Kidney (tissue), 14 donors: ENCODE data around the gene CACNB4. TPM values are rescaled to one million over a fixed set of nuclear protein-coding genes. Genes with fewer than 3 reads are reported as not detected.
"Not testable (repeated sequence)": the region's sequence is repeated elsewhere in the genome, so short reads cannot be mapped to it uniquely, and the experiment has no call there.

Source experiments
- DNase-seq, 5 donors: peaks; one replicate each; pipeline ENCODE4 v3.0.0-alpha.2; 2013 to 2020
- FAIRE-seq: peaks from 2 replicates; lab custom pipeline; 2012; peaks lifted over from hg19 to GRCh38; lab: Jason Lieb, UNC
- H3K27ac ChIP-seq, 2 donors: one replicate each; pipeline ENCODE4 v1.7.0; 2013; ENCODE audit warnings: low read depth in 2 of 2, low read length in 2 of 2, inconsistent platforms in 1 of 2
- H3K27me3 ChIP-seq: one replicate; pipeline ENCODE4 v1.7.1; 2013; ENCODE audit warnings: low read length, inconsistent platforms; ENCODE audit not compliant: control insufficient read depth, insufficient read depth
- H3K36me3 ChIP-seq, 3 donors: one replicate each; pipeline versions ENCODE4 v1.7.0 to v1.7.1; 2013; ENCODE audit warnings: low read length in 3 of 3, control low read depth in 1 of 3, inconsistent platforms in 1 of 3; ENCODE audit not compliant: insufficient read depth in 3 of 3, control insufficient read depth in 2 of 3
- H3K4me1 ChIP-seq, 3 donors: one replicate each; pipeline versions ENCODE4 v1.7.0 to v1.7.1; 2013; ENCODE audit warnings: low read length in 3 of 3, inconsistent platforms in 1 of 3, low read depth in 1 of 3; ENCODE audit not compliant: control insufficient read depth in 2 of 3, insufficient read depth in 2 of 3
- H3K4me3 ChIP-seq, 3 donors: one replicate each; pipeline versions ENCODE4 v1.7.0 to v1.8.1; 2013; ENCODE audit warnings: low read length in 3 of 3, control low read depth in 1 of 3, inconsistent platforms in 1 of 3
- H3K9ac ChIP-seq, 3 donors: one replicate each; pipeline versions ENCODE4 v1.7.0 to v1.7.1; 2013; ENCODE audit warnings: low read length in 3 of 3, control low read depth in 1 of 3, inconsistent platforms in 1 of 3
- H3K9me3 ChIP-seq, 3 donors: one replicate each; pipeline versions ENCODE4 v1.7.0 to v1.7.1; 2013; ENCODE audit warnings: low read length in 3 of 3, control low read depth in 1 of 3, inconsistent platforms in 1 of 3; ENCODE audit not compliant: control insufficient read depth in 2 of 3, insufficient read depth in 1 of 3
- intact Hi-C: fragments of 100-400 bp; cut with DNase I; formaldehyde crosslinking; loops from one replicate; pipeline ENCODE4 v1.11.1; 2022
- polyA plus RNA-seq: library from polyadenylated mRNA; stranded (reverse); fragments of 350-450 nt; fragmentation: Illumina TruSeq; extraction: RNeasy Lipid Tissue Mini Kit (QIAGEN cat#74804); gene quantifications from one replicate; pipeline ENCODE4 v1.2.3, GENCODE V29; 2014; ENCODE audit warnings: low read depth, low replicate concordance; ENCODE audit not compliant: insufficient read depth
- total RNA-seq: library from RNA; stranded (reverse); fragmentation: NEBNext Ultra II Directional; extraction: Animal tissue kit (Norgen Biotek cat#: 25700); gene quantifications from one replicate; pipeline ENCODE4 v1.2.1, GENCODE V29; 2021
- TF ChIP-seq, protein P1 (sequence below): IDR thresholded peaks from 3 replicates; pipeline ENCODE4 v1.5.1; 2012; ENCODE audit warnings: mild to moderate bottlenecking, moderate library complexity, borderline replicate concordance; ENCODE audit not compliant: insufficient read depth; ENCODE audit errors: extremely low read depth
- donor health status: control.
- donor health status: control.
- donor health status: control.
- donor health status: control.
- donor health status: control.
- donor health status: DM: yes; HTN: yes; CAD: no.
- donor health status: Normal renal cell carcinoma (clear cell type).

CACNB4 gene
- total and polyA plus RNA-seq, 2 donors from 2014 or later = 1.3 to 2.2 TPM

- H3K36me3 ChIP-seq = no peaks in the 10 kb centered on the region
- TF ChIP-seq, protein P1, sequence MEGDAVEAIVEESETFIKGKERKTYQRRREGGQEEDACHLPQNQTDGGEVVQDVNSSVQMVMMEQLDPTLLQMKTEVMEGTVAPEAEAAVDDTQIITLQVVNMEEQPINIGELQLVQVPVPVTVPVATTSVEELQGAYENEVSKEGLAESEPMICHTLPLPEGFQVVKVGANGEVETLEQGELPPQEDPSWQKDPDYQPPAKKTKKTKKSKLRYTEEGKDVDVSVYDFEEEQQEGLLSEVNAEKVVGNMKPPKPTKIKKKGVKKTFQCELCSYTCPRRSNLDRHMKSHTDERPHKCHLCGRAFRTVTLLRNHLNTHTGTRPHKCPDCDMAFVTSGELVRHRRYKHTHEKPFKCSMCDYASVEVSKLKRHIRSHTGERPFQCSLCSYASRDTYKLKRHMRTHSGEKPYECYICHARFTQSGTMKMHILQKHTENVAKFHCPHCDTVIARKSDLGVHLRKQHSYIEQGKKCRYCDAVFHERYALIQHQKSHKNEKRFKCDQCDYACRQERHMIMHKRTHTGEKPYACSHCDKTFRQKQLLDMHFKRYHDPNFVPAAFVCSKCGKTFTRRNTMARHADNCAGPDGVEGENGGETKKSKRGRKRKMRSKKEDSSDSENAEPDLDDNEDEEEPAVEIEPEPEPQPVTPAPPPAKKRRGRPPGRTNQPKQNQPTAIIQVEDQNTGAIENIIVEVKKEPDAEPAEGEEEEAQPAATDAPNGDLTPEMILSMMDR = no peak
- H3K4me1 ChIP-seq = peaks cover 0 to 7% (median 0%) of the 10 kb centered on the region in 3 donors
- DNase-seq = no peak
- H3K9me3 ChIP-seq = no peaks in the 10 kb centered on the region
- H3K9ac ChIP-seq = no peak overlapping the region
- no peak overlapping the region for H3K4me3 ChIP-seq
- intact Hi-C loops = loop anchor here (10.0 kb wide), 1 partner anchor 603 kb away; no protein-coding TSS in a partner anchor
- H3K27ac ChIP-seq = no peak overlapping the region
- FAIRE-seq = no peak
- H3K27me3 ChIP-seq = no peaks in the 10 kb centered on the region
Observed at GRCh38 chr2:152031747-152032306, 67.0 kb downstream of the CACNB4 start.

GRCh38 chr2:152030596-152031328 is 68.1 kb downstream of the CACNB4 start:
- H3K9me3 ChIP-seq, H3K27ac ChIP-seq, H3K4me1 ChIP-seq, DNase-seq, H3K27me3 ChIP-seq, H3K9ac ChIP-seq, H3K36me3 ChIP-seq, FAIRE-seq, H3K4me3 ChIP-seq: not testable (repeated sequence)
- intact Hi-C loops = loop anchor here (10.0 kb wide), 1 partner anchor 604 kb away; no protein-coding TSS in a partner anchor

DNA sequence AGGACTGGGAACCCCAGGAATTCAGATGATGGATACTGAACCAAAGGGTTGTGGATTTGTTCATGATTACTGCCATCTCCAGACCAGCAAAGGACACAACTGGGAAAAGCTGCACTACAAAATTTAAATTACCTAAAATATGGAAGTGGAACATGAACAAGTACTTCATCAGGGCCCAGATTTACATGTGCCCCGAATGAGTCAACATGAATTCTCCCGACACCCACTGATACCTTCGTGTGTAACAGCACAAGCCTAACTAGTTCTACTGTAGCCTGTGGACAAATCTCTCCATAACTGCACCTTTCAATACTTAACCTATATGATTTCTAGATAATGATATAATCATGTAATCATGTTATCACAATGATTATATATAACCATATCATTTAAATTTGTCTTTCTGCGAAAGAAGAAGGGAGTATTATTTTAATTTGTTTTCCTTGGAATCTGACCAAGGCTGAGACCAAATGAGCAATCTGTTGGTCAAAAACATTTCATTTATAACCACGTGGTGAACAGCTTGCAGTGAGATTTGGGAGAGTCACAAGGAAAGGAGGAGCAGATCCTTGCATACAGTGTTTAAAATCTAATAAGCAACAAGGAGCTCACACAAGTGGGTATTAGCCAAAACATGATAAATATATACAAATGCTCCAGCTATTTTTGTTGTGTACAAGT is 70.5 kb downstream of the CACNB4 start:
- Histone ChIP-seq H3K9ac (no peak overlapping the region), H3K4me3 (no peak overlapping the region), H3K9me3 (no peaks in the 10 kb centered on the region), H3K27ac (no peak overlapping the region), H3K4me1 (peaks cover 0 to 7% (median 0%) of the 10 kb centered on the region in 3 donors), H3K27me3 (no peaks in the 10 kb centered on the region), H3K36me3 (no peaks in the 10 kb centered on the region)
- intact Hi-C loops = no loop called here
- FAIRE-seq (no peak), DNase-seq (no peak)
- TF ChIP-seq, protein P1 = no peak
